ENCODE results near the gene TNRC6C.

DNA sequence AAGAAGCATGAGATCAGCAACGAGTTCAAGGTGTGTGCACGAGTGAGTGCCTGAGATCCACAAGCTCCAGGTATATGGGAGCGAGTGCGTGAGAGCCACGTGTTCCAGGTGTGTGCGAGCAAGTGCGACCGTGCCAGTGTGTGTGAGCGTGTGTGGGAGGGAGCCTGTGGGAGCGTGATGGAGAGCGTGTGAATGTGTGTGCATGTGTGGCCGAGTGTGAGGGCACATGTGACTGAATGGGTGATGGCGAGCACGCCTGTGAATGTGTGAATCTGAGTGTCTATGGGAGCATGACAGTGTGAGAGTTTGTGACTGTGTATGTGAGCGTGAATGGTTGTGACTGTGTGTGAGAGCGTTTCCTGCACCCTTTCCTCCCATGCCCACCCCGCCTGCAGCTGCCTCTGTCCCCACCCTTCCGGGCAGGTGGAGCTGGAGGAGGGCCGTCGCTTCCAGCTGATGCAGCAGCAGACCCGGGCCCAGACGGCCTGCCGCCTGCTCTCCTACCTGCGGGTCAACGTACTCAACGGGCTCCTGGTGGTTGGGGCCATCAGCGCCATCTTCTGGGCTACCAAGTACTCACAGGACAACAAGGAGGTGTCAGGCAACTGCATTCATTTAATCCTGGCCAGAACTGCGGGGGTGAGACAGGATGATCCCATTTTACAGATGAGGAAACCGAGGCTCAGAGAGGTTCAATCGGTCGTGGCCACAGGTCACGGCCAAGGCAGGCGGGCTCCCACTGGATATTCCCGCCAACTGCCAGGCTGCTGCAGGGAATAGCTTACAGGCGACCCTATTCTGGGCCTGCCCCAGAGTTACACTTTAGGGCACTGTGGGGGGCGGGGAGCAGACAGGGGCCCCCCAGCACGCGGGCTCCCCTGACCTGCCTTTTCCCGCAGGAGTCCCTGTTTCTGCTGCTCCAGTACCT lies 175.7 kb downstream of the TNRC6C start:
- TF ChIP-seq, protein P1, sequence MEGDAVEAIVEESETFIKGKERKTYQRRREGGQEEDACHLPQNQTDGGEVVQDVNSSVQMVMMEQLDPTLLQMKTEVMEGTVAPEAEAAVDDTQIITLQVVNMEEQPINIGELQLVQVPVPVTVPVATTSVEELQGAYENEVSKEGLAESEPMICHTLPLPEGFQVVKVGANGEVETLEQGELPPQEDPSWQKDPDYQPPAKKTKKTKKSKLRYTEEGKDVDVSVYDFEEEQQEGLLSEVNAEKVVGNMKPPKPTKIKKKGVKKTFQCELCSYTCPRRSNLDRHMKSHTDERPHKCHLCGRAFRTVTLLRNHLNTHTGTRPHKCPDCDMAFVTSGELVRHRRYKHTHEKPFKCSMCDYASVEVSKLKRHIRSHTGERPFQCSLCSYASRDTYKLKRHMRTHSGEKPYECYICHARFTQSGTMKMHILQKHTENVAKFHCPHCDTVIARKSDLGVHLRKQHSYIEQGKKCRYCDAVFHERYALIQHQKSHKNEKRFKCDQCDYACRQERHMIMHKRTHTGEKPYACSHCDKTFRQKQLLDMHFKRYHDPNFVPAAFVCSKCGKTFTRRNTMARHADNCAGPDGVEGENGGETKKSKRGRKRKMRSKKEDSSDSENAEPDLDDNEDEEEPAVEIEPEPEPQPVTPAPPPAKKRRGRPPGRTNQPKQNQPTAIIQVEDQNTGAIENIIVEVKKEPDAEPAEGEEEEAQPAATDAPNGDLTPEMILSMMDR (IDR thresholded peaks at IDR 0.05) = peak in 2 of 4 experiments; percentile 14 to 20
- TF ChIP-seq POLR2AphosphoS5 (IDR thresholded peaks at IDR 0.05) = no peak

All from sigmoid colon (tissue), 4 donors.